ENCODE results near the gene SMAD4.

Gene SMAD4

GRCh38 chr18:51021226-51021965, 8.6 kb upstream of the SMAD4 start:
- DNase-seq (ENCODE audit: low read depth), result no peak

DNA sequence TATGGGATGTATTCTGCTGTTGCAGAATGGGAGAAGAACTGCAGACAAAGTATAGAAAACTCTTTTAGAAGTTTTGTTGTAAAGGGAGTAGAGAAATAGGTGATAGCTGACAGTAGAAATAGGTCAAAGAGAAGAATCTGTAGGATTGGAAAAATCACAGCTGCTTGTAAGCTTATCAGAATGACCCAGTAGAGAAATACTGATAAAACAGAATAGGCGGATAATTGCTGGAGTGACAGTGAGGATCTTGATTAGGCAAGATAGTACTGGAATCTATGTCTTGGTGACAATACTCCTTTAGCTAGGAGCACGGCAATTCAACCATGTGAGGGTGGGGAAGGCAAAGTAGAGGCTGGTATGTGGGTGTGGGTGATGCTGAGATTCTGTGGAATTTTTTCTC, 4.5 kb upstream of the SMAD4 start:
- DNase-seq (ENCODE audit: low read depth), result no peak

DNA sequence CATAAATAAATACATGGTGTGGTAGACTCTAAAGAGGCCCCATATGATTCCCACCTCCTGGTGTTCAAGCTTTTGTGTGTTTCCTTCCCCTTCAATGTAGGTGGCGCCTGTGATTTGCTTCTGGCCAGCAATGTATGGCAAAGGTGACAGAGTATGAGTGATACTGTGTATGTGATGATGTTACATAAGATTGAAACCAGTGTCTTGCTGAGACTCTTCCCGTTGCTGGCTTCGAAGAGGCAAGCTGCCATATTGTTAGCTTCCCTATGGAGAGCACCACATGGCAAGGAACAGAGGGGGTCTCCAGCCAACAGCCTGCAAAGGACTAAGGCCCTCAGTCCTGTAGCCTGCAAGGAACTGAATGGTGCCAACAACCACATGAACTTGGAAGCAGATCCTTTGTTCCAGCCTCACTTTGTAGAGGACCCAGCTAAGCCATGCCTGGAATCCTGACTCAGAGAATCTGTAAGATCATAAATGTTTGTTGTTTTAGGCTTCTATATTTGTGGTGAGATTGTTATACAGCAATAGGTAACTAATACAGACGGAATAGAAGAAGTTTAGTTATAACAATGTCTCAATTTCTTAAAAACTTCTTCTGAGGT, 1.7 kb upstream of the SMAD4 start:
- no peak for DNase-seq (ENCODE audit: low read depth)

- DNase-seq (ENCODE audit: low read depth), result no peak
Measured at GRCh38 chr18:51029378-51029693, 677 bp upstream of the SMAD4 start.

- DNase-seq (ENCODE audit: low read depth), result peak; percentile 43
Measured at GRCh38 chr18:51030537-51031258, 685 bp downstream of the SMAD4 start.

DNA sequence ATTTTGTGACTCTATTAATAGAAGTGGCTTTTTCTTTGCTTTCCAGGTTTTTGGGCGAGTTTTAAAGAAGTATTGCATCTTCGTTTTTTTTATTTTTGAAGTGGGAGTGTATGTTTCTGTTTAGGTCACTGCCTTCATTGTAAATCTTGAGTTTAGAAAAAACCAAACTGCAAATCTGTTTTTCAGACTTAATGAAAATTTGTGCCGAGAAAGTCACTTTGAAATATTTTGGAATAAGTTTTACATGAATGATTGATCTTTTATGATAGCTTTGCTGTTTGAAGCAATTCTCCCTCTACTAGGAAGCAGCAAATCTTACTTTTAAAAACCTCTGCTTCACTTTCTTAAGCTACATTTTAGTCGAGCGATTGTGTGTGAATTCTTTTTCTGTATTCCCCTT, 2.2 kb downstream of the SMAD4 start:
- DNase-seq (ENCODE audit: low read depth), result no peak

- DNase-seq (ENCODE audit: low read depth), result no peak
Measured at GRCh38 chr18:51037230-51037629, 7.2 kb downstream of the SMAD4 start.

DNA sequence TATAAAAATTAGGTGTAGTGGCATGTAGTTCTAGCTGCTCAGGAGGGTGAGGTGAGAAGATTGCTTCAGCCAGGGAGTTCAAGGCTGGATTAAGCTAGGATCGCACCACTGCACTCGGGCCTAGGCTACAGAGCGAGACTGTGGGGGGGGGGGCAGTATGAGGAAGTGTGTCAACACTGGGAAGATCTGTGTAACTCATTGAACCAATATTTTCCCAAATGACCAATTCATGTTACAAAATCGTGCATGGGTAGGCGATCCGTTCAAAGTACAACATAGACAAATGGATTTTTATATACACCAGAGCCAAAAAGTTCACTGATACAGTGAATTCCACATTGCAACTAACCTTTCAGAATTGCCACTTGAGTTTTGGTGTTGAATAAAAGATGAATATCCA, 8.1 kb downstream of the SMAD4 start:
- DNase-seq (ENCODE audit: low read depth), result peak; percentile 14

DNA sequence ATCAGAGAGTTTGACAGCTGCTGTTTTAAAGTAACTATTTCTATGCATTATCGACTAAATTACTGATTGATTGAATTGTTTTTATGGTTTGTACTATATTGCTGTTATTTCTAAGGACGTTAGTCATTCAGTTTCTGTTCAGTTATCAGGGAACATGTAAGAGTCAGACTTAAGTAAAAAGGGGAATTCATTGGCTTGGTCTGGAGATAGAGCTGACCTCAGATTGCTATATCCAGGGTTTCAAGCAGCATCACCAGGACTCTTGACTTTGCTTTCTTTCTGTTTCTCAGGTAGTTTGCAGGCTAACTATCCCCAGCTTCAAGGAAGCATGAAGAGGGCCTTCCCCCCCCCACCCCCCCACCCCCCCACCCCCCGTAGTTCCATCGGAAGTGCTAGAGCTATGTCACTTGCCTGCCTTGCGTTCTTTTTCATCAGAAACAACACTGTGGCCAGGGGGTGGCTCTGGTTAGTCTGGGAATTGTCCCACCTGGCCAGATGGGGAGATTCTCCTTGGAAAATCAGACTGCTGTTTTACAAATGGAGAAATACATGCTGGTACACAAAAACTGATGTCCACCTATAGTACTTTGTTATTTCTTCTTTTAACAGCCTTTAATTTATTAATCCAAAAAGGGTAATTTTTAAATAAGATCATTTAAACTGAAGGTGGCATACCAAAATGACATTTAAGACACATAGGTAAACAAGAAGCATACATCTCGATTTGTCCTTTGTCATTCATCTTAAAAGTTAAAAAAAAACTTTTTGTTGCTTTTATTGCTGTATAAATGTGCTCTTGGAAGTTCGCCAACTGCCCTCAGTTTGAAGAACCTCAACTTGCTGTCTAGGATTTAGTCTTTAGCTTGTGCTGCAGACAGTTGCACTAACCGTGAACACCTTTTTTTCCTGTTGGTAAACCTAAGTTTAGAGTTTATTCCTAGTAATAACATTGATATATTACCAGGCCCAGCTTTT, 9.4 kb downstream of the SMAD4 start:
- no peak for DNase-seq (ENCODE audit: low read depth)

DNA sequence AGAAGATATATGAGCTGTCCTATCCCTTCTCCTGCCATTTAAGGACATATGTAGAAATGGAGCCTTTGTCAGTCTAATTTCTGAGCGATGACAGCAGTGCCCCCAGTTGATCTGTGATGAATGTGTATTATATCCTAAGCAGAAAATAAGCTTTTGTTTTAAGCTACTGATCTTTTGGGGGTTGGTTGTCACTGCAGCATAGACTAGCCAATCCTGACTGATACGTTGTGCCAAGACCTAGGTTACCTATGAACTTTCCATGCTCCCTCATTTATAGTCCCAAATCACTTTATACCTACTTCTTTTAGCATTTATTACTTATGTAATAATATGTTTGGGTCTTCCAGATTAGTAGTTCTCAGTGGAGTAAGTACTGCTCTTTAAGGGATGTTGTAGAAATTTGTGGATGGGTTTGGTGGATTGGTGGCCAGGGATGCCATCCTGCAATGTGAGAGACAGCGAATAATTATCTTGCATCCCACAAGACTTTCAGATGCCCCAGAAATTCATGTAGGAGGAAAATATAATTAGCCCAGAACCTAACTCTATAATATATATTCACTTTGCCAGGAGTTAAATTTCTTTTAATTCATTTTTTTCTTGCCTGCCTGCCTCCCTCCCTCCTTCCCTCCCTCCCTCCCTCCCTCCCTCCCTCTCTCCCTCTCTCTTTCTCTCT, 11.8 kb downstream of the SMAD4 start:
- no peak for DNase-seq (ENCODE audit: low read depth)

- DNase-seq (ENCODE audit: low read depth), result no peak
Measured at GRCh38 chr18:51044928-51045585, 15.0 kb downstream of the SMAD4 start.

- DNase-seq (ENCODE audit: low read depth), result no peak
Measured at GRCh38 chr18:51048190-51048589, 18.2 kb downstream of the SMAD4 start.

DNA sequence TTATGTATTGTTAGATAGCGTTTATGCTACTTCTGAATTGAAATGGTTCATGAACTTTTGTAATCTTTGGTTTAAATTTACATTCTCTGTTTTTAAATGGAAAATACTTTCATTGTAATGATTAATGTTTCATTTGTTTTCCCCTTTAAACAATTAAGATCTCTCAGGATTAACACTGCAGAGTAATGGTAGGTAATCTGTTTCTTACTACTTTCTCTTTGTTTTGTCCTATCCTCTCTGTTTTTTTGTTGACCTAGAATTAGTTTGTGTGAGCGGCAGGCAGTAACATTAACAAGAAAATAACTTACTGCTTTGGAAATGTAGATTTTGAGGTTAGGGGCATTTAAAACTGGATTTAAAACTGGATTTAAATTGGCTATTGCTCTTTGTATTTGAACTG, 19.1 kb downstream of the SMAD4 start:
- no peak for DNase-seq (ENCODE audit: low read depth)

GRCh38 chr18:51051105-51051712, 21.2 kb downstream of the SMAD4 start:
- no peak for DNase-seq (ENCODE audit: low read depth)

DNA sequence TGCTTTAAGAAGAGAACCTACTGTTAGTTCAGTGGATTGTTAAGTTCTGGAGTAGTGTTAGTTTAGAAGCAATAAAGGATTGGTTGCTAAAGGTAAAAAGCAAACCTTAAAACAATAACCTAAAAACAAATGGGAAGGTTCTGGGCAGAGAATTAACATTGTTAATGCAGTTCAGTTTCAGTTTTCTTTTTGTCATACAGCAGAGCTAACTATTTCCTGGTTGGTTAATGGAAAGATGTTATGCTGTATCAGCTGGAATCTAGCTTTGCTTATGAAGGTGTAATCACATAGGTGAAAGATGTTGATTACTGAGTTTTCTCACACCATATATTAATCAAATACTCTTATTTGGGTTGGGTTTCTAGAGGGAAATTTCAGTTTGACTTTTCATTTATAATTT, 23.8 kb downstream of the SMAD4 start:
- DNase-seq (ENCODE audit: low read depth), result no peak

- DNase-seq (ENCODE audit: low read depth), result no peak
Measured at GRCh38 chr18:51054764-51055163, 24.8 kb downstream of the SMAD4 start.

GRCh38 chr18:51059969-51060368, 30.0 kb downstream of the SMAD4 start:
- no peak for DNase-seq (ENCODE audit: low read depth)

GRCh38 chr18:51064256-51064655, 34.2 kb downstream of the SMAD4 start:
- no peak for DNase-seq (ENCODE audit: low read depth)

DNA sequence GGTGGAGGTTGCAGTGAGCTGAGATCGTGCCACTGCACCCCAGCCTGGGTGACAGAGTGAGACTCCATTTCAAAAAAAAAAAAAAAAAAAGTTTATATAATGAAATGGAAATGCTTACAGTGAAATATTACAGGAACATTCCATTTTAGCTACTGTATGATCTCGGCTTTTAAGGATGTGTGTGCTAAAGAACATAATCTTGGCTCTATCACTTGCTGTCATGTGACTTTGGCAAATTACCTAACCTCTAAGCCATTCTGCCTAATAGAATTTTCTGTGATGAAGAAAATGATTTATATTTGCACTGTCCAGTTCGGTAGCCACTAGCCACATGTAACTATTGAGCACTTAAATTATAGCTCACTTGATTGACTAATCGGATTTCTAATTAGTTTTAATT, 36.3 kb downstream of the SMAD4 start:
- DNase-seq (ENCODE audit: low read depth), result no peak

DNA sequence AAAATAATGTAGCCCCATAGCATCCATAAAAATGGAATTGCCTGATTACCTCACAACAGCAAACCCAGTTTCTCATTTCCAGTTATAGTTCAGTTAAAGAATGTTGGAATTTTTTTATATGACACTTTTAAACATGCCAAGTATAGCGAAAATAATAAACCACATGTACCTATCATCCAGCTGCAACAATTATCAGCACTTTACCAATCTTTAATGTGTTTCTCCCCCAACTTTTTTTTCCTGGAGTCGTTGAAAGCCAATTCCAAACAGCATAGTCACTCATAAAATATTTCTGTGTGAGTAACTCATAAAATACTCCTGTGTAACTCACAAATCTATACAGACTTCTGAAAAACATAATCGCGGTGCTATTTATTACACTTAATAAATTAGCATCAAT, 38.1 kb downstream of the SMAD4 start:
- no peak for DNase-seq (ENCODE audit: low read depth)

GRCh38 chr18:51069885-51070284, 39.9 kb downstream of the SMAD4 start:
- DNase-seq (ENCODE audit: low read depth), result no peak

All from stromal cell of bone marrow (primary cell).